HG03196 (cell line): ENCODE data around the gene RAB37.

Source experiments
- ATAC-seq: cut with Tn5 transposase; IDR thresholded peaks from one replicate; pipeline ENCODE4 v1.9.1; 2021; ENCODE audit not compliant: unreplicated experiment

RAB37 gene

DNA sequence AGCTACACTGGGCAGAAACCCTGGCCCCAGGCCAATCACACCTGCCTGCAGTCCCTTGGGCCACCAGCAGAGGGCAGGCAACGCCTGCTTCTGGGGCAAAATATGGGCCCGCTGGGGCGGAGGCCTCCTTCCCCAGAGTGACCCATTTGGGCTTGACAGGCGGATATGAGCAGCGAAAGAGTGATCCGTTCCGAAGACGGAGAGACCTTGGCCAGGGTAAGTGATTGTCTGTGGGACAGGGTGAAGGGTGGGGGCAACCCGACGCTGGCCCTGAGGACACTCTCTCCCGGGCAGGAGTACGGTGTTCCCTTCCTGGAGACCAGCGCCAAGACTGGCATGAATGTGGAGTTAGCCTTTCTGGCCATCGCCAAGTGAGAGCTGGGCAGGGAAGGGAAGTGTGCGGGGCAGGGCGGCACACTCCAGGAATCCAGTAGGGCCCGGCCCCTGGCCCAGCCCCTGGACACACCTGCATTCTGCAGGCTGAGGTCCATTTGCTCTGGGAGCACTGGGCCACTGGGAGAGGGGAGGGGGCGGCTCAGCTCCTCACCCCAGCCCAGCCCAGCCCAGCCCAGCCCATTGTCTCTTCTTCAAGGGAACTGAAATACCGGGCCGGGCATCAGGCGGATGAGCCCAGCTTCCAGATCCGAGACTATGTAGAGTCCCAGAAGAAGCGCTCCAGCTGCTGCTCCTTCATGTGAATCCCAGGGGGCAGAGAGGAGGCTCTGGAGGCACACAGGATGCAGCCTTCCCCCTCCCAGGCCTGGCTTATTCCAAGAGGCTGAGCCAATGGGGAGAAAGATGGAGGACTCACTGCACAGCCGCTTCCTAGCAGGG lies 7.9 kb downstream of the RAB37 start:
- no peak for ATAC-seq

DNA sequence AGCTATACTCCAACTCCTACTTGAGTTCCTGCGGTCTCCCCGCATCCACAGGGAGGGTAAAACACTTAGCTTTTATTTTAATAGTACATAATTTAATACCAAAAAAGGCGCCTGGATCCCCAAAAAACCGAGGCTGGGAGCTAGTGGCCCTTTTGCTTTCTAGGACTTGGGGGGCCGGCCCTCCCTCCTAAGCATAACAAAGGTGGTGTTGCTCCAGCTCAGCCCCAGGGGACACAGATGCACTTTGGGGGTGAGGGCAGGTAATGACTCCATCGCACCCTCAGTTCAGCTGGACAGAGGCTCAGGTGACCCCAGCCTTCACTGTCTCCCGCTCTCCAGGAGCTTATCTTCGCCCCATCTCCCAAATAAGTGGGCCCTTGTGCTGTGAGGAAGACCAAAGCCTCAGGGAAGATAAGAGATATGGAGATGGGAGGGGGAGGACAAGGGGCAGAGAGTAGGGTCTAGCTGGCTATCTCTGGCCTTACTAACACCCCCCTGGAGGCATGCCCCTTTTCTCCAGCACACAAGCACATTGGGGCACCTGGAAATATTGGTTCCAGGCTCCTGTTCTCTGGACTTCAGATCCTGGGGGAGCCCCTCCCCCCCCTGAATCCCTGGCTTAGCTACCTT lies 8.6 kb downstream of the RAB37 start:
- no peak for ATAC-seq

- ATAC-seq, result no peak
Observed at GRCh38 chr17:74746376-74746775, 9.3 kb downstream of the RAB37 start.

DNA sequence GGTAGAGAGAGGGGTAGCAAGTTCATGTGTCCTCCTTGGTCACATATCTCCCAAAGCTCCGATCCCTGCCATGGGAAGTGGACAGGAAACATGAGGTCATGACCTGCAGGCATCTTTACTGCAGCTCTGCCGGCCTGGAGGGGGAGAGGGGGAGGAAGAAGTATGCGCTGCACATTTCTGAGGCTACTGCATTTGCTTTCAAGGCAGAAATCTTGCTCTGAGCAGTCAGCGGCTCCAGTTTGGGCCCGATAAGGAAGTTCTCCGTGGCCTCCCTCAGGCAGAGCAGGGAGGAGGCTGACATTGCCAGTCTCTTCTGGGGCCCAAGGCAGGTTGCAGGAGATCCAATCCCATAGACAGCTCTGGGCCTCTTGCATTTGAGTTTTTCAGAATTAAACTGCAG lies 9.9 kb downstream of the RAB37 start:
- ATAC-seq, result no peak

GRCh38 chr17:74748279-74748528 lies 11.1 kb downstream of the RAB37 start:
- ATAC-seq, result no peak

- ATAC-seq, result peak; percentile 81
Observed at GRCh38 chr17:74748529-74749278, 11.6 kb downstream of the RAB37 start, which contains the start of gene NHERF1. Gene NHERF1 (plus strand): TSS chr17:74748628. CDS start chr17:74748847, 219 bp downstream.

DNA sequence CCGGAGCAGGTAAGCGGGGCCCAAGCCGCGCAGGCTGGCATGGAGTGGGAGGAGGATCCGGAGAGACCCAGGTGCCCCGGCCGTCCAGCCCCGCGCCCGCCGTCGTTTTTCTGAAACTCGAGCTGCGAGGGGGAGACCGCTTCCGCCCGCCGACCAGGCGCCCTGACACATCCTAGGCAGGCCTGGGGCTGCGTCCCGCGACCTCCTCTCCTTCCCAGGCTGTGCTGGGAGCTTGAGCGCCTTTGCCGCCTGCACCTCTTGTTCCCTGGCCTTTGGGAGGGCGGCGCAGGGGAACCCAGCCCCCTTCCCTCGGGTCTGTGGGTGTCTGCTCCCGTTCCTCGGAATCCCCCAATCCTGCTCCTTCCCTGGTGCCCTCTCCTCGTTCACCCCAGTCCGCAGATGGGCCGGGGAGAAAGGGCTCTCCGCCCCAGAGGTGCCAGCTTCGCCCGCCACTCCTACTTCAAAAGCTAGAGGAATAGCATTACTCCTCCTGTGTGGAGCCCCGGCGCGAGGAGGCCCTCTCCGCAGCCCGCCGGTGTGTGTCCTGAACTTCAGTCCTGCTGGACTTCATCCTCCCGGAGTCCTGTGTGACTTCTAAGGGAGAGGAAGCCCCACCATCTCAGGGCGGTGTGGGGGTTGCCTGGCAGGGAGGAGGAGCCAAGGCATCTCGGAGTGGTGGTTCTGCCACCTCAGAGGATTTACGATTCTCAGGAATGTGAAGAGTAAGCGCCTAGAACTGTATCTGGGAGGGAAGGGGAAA lies 12.4 kb downstream of the RAB37 start:
- ATAC-seq, result peak; percentile 12

DNA sequence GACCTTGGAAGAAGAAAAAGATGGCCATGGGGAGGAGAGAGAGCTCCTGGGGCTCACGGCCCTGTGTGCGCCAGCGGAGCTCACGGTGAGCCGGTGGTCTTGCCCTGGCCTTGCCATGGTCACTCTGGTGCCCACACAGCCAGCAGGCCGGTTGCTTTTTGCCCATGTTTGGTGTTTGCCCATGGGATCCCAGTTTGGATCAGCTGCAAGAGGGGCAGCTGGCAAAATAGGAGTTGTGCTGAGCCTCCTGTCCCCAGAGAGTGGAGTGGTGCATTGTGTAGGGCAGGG lies 12.9 kb downstream of the RAB37 start:
- ATAC-seq, result no peak

DNA sequence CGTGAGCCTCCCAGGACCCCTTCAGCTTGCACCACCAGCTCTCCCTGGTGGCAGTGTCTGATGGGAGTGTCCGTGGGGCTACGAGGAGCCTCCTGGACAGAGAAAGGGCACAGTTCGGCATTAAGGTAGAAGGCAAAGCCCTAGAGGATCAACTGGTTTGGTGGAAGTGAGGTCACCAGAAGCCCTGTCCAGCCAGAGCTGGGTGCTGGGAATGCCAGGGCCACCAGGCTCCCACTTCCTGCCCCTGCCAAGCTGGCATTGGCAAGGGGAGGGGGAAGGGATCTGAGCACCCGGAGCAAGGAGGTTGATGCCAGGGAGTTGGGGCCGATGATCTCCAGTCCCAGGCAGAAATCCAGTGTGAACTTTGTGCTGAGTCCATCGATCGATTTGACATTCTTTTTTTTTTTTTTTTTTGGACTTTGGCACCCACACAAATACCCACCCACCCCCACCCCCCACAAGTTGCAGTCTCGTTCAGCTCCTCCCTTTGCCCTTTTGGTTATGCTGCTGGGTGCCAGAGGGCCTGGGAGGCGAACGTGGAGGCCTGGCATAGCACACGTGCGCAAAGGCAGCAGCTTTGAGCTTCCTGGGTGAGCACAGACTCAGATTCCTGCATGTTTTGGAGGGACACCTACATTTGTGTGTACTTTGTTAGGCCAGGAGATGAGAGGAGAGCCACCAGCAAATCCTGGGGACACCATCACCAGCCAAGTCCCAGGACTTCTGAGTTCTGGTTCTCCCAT lies 13.4 kb downstream of the RAB37 start:
- ATAC-seq, result no peak

DNA sequence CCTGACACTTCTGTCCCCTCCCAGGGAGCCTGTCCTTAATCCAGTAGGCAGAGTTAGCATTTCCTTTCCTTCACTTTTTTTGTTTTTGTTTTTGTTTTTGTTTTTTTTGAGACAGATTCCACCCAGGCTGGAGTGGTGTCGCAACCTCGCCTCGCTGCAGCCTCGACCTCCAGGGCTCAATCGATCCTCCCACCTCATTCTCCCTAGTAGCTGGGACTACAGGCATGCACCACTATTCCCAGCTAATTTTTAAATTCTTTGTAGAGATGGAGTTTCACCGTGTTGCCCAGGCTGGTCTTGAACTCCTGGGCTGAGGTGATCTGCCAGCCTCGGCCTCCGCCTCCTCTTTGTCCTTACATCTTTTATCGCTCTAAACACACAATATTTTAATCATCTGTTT lies 15.4 kb downstream of the RAB37 start:
- no peak for ATAC-seq

DNA sequence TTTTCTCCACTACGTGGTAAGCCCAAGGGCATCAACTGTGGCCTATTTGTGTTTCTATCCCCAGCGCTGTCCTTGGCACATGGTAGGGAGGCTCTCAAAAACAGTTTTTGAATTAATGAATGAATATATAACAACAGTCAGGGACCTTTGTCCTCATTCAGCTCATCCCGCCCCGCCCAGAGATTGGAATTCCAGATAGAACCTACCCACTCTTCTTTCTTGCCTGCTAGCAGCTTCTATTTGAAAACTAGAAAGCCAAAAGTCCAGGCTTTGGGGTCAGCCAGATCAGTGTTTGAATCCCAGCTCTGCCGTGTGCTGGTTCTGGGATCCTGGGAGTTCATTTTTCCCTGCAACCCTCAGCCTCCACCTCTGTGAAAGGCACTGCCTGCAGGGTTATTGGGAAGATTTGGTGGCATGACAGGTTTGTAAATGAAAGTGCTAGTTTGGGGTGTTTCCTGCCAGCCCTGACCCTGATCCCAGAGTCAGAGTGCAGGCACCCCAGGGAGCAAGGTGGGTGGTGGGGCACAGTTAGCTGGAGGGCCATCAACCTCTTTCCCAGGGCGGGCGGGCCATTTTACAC lies 15.9 kb downstream of the RAB37 start:
- ATAC-seq, result no peak

DNA sequence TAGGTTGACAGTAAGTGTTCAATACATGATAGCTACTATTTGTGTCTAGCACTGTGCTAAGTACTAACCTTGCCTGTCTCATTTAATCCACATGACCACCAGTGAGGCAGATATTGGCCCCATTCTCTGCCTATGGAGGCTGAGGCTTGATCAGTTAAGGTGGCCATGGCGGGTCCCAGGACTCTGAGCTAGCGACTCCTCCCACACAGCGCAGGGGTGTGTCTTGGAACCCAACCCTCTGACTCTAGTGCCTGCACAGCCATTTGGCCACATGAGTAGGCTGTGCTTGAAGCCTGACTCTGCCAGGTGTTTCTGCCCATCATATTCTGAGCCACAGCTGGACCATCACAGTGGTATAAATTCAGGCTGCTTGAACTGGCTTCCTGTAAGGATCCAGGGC lies 17.8 kb downstream of the RAB37 start:
- ATAC-seq, result no peak

DNA sequence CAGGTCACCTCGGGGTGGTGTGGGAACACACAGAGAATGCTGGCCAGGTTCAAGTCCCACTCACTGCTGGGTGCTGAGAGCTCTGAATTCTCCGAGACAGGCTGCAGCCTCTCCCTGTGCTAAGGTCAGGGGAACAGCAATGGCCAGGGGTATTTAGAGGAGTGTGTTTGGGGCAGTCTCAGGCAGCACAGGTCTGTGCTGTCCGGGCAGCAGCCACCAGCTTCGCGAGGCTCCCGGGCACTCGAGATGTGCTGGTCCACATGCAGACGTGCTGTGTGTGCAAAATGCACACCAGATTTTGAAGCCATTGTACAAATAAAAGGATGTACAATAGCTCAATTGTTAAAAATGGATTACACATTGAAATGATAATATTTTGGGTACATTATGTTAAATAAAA lies 18.5 kb downstream of the RAB37 start:
- ATAC-seq, result no peak

- no peak for ATAC-seq
Observed at GRCh38 chr17:74756891-74757290, 19.8 kb downstream of the RAB37 start.

DNA sequence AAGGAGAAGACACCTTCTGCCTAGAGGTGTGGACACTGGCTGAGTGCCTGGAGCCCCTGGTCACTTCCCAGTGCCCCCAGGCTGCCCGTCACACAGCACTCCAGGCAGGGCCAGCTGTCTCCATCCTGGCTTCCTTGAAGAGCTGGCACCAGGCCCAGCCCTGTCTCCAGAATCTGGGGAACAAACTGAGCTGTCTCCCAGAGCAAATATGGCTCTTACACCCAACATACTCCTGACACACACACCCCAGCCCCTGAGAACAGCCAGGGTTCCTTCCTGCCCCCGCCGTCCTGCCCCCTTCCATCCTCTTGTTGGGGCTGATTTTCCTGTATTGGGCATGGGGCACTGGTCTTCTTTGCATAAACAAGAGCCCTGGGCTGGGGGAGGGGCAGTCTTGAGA lies 20.4 kb downstream of the RAB37 start:
- no peak for ATAC-seq

GRCh38 chr17:74757931-74758847 lies 21.1 kb downstream of the RAB37 start:
- ATAC-seq, result no peak

DNA sequence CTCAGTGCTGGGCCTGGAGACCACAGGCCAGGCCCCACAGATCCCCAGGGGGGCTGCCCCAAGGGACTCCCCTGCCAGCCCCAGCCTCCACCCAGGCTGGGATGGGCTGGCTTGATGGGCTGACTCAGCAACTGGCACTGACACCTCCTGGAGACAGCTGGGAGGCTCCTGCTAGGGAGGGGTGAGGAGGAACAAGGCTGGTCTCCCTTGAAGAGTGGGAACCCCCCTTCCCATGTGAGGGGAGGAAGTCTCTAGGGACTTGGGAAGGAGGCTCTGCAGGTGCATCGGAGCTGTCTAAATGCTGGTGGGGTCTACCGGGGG lies 21.8 kb downstream of the RAB37 start:
- no peak for ATAC-seq

- peak; percentile 65 for ATAC-seq
Observed at GRCh38 chr17:74759243-74759801, 22.3 kb downstream of the RAB37 start.

DNA sequence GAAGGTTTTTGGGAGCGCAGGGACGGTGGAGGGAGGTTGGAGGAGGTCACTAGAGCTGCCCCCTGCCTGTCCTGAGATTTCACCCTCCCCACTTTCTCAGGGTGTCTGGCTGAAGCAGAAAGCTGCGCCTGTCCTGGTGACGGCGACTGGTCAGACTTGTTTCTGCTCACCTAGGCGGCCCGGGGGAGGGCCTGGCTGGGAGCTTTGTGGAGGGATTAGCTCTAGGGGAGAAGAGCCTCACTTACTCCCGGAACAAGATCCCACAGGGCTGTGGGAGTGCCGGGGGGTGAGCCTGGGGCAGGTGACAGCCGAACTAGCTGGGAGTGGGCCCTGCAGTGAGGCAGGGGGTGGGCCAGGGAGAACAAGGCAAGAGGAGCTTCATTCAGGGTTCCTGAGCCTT lies 22.9 kb downstream of the RAB37 start:
- ATAC-seq, result no peak
